Pancreas (tissue), 10 donors: ENCODE results near the gene CLEC4G. TPM values are rescaled to one million over a fixed set of nuclear protein-coding genes. Genes with fewer than 3 reads are reported as not detected.
A peak's percentile ranks its signal among the peaks of the same experiment; 100 is the strongest.

Experiments
- ATAC-seq, 4 donors: fragments of 200-7000 bp; cut with Tn5 transposase; one replicate each; pipeline versions ENCODE4 v1.8.0 to v1.9.1; 2020; ENCODE audit warnings: mild to moderate bottlenecking in 4 of 4, moderate library complexity in 4 of 4
- DNase-seq, 6 donors: peaks; one replicate each; pipeline ENCODE4 v3.0.0-alpha.2; 2020
- FAIRE-seq: peaks from 2 replicates; lab custom pipeline; 2012; peaks lifted over from hg19 to GRCh38; lab: Jason Lieb, UNC
- H3K27ac ChIP-seq, 4 donors: fragments of 200-600 bp; sonication (generic); 1 replicate in 3 of 4; 2 replicates in 1 of 4; pipeline versions ENCODE4 v1.5.0 to v1.8.0; 2020
- H3K27me3 ChIP-seq, 4 donors: fragments of 200-600 bp; one replicate each; pipeline ENCODE4 v1.8.0; 2021
- H3K36me3 ChIP-seq, 3 donors: fragments of 200-600 bp; sonication (generic) in 1 of 3; one replicate each; pipeline versions ENCODE4 v1.5.0 to v1.8.0; 2020 to 2021
- H3K4me1 ChIP-seq, 3 donors: fragments of 200-600 bp; one replicate each; pipeline ENCODE4 v1.8.0; 2021
- H3K4me3 ChIP-seq, 4 donors: fragments of 200-600 bp; sonication (generic) in 2 of 4; one replicate each; pipeline versions ENCODE4 v1.5.0 to v1.8.0; 2020 to 2021
- H3K9me3 ChIP-seq, 4 donors: fragments of 200-600 bp; one replicate each; pipeline ENCODE4 v1.8.0; 2021
- WGBS, 2 donors: extraction: QIAGEN DNeasy Blood & Tissue Kit; methylation state at CpG; one replicate each; pipeline ENCODE4 v1.1.7; 2013; 5-methylcytosine and 5-hydroxymethylcytosine counted together
- intact Hi-C, 3 donors: fragments of 100-400 bp; cut with DNase I; formaldehyde crosslinking; loops; one replicate each; pipeline versions ENCODE4 v1.11.1 to v1.14.2; 2022
- polyA plus RNA-seq, 2 donors: library from polyadenylated mRNA; stranded (reverse); fragments of 200-250 nt; gene quantifications; one replicate each; pipeline ENCODE4 v1.2.3, GENCODE V29; 2013
- total RNA-seq, 6 donors: library from RNA; stranded (reverse); fragmentation: NEBNext Ultra II Directional in 4 of 6; extraction: Animal tissue kit (Norgen Biotek cat#: 25700) in 4 of 6; gene quantifications; one replicate each; pipeline versions ENCODE4 v1.2.1 to v1.2.4, GENCODE V29; 2021 to 2023
- TF ChIP-seq, protein P1 (sequence below), 4 donors: fragments of 200-600 bp; sonication (generic) in 3 of 4; IDR thresholded peaks; one replicate each; pipeline versions ENCODE4 v1.5.0 to v1.8.0; 2021; ENCODE audit warnings: antibody characterized with exemption in 4 of 4
- donor health status: healthy with polysubstance abuse.
- donor health status: DM: no; HTN: no; CAD: no; lungs with moderate emphysema.
- donor health status: DM: no; HTN: no; CAD: no.
- donor health status: control.
- donor health status: control.
- donor health status: Bipolar disorder and iron deficiency.
- donor health status: DM: yes; HTN: yes; CAD: no.
- donor health status: DM: no; HTN: no; CAD: no.
- donor health status: DM: no; HTN: no; CAD: no.
- donor health status: DM: yes; HTN: yes; CAD: no.

The CLEC4G gene
- total and polyA plus RNA-seq, 8 donors: 0.09 to 1.1 (median 0.68) TPM; not detected in 3

DNA sequence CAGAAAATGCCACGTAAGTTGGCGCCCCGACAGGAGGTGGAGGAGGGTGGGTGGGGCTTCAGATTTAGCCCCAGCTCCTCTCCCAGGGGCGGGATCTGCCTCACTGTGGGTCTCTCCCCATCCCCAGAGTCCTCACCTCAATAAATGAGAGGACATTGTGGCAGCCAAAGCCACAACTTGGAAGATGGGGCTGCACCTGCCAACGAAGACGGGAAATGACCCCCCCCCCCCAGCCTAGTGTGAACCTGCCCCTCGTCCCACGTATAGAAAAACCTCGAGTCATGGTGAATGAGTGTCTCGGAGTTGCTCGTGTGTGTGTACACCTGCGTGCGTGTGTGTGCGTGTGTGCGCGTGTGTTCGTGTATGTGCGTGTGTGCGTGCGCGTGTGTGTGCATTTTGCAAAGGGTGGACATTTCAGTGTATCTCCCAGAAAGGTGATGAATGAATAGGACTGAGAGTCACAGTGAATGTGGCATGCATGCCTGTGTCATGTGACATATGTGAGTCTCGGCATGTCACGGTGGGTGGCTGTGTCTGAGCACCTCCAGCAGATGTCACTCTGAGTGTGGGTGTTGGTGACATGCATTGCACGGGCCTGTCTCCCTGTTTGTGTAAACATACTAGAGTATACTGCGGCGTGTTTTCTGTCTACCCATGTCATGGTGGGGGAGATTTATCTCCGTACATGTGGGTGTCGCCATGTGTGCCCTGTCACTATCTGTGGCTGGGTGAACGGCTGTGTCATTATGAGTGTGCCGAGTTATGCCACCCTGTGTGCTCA is 52.7 kb downstream of the CLEC4G start:
- 28% methylated on average over 30 of the region's 30 CpGs for WGBS, 2 donors
- Histone ChIP-seq H3K36me3 (peaks cover 0 to 3% (median 0%) of the 10 kb centered on the region in 3 donors), H3K4me1 (peaks cover 0 to 3% (median 0%) of the 10 kb centered on the region in 3 donors), H3K27ac (no peak overlapping the region), H3K4me3 (no peak overlapping the region), H3K27me3 (no peaks in the 10 kb centered on the region), H3K9me3 (no peaks in the 10 kb centered on the region)
- ATAC-seq (peak in 1 of 4 donors; percentile 1), DNase-seq (no peak), FAIRE-seq (no peak)
- TF ChIP-seq, protein P1, sequence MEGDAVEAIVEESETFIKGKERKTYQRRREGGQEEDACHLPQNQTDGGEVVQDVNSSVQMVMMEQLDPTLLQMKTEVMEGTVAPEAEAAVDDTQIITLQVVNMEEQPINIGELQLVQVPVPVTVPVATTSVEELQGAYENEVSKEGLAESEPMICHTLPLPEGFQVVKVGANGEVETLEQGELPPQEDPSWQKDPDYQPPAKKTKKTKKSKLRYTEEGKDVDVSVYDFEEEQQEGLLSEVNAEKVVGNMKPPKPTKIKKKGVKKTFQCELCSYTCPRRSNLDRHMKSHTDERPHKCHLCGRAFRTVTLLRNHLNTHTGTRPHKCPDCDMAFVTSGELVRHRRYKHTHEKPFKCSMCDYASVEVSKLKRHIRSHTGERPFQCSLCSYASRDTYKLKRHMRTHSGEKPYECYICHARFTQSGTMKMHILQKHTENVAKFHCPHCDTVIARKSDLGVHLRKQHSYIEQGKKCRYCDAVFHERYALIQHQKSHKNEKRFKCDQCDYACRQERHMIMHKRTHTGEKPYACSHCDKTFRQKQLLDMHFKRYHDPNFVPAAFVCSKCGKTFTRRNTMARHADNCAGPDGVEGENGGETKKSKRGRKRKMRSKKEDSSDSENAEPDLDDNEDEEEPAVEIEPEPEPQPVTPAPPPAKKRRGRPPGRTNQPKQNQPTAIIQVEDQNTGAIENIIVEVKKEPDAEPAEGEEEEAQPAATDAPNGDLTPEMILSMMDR (IDR thresholded peaks at IDR 0.05): no peak
- intact Hi-C loops: loop anchor here in 1 of 3 donors (5.0 to 10.0 kb wide), 3 partner anchors 112 to 314 kb away; no protein-coding TSS in a partner anchor

Other genes with a start within 250 kb of the CLEC4G start
- gene PEX11G, start 243.1 kb downstream of the CLEC4G start, total RNA-seq: 1 to 10 TPM; 1.5 to 3.2 (median 2.2) TPM
- gene PEX11G, start 243.1 kb downstream of the CLEC4G start, polyA plus RNA-seq: 1 to 10 TPM; 5.9 to 6.8 TPM
- gene ZNF358, start 216.0 kb downstream of the CLEC4G start, total RNA-seq: 10 to 100 TPM; 22.6 to 33.9 (median 23.3) TPM
- 10 to 100 TPM; 35.5 to 68.8 TPM for gene ZNF358, start 216.0 kb downstream of the CLEC4G start, polyA plus RNA-seq
- 10 to 100 TPM in 2 of 6 donors, 1 to 10 TPM in 4; 6.9 to 16.8 (median 9.3) TPM for gene MCOLN1, start 209.5 kb downstream of the CLEC4G start, total RNA-seq
- 10 to 100 TPM; 33.5 to 35.4 TPM for gene MCOLN1, start 209.5 kb downstream of the CLEC4G start, polyA plus RNA-seq
- gene PNPLA6, start 196.4 kb downstream of the CLEC4G start, total RNA-seq: 10 to 100 TPM; 25.4 to 65.2 (median 32.8) TPM
- 10 to 100 TPM; 53.7 to 86.2 TPM for gene PNPLA6, start 196.4 kb downstream of the CLEC4G start, polyA plus RNA-seq
- gene CAMSAP3, start 136.2 kb downstream of the CLEC4G start, total RNA-seq: 10 to 100 TPM; 12.1 to 25.5 (median 20.6) TPM
- 10 to 100 TPM; 52.6 to 64.5 TPM for gene CAMSAP3, start 136.2 kb downstream of the CLEC4G start, polyA plus RNA-seq
- gene XAB2, start 102.6 kb downstream of the CLEC4G start, total RNA-seq: 10 to 100 TPM; 16.8 to 27.9 (median 22.5) TPM
- 10 to 100 TPM; 63.7 to 71.5 TPM for gene XAB2, start 102.6 kb downstream of the CLEC4G start, polyA plus RNA-seq
- 10 to 100 TPM; 31.6 to 56.6 (median 47.3) TPM for gene PET100, start 102.3 kb downstream of the CLEC4G start, total RNA-seq
- 10 to 100 TPM; 91.0 to 95.6 TPM for gene PET100, start 102.3 kb downstream of the CLEC4G start, polyA plus RNA-seq
- 1 to 10 TPM; 1.1 to 3.7 (median 1.8) TPM for gene PCP2, start 98.4 kb downstream of the CLEC4G start, total RNA-seq
- 10 to 100 TPM in 1 of 2 donors, 1 to 10 TPM in 1; 8.8 to 35.6 TPM for gene PCP2, start 98.4 kb downstream of the CLEC4G start, polyA plus RNA-seq
- 100 to 1,000 TPM in 1 of 6 donors, 10 to 100 TPM in 5; 45.6 to 104 (median 73.4) TPM for gene STXBP2, start 95.0 kb downstream of the CLEC4G start, total RNA-seq
- 100 to 1,000 TPM; 143 to 216 TPM for gene STXBP2, start 95.0 kb downstream of the CLEC4G start, polyA plus RNA-seq
- not detected for gene RETN, start 63.1 kb downstream of the CLEC4G start, total RNA-seq
- gene RETN, start 63.1 kb downstream of the CLEC4G start, polyA plus RNA-seq: 1 to 10 TPM; 2.2 to 5.9 TPM
- gene MCEMP1, start 55.0 kb downstream of the CLEC4G start, total RNA-seq: 1 to 10 TPM in 1 of 6 donors, under 1 TPM in 3, not detected in 2; 0.16 to 1.5 (median 0.67) TPM
- under 1 TPM; 0.19 to 0.28 TPM for gene MCEMP1, start 55.0 kb downstream of the CLEC4G start, polyA plus RNA-seq
- gene TRAPPC5, start 51.3 kb downstream of the CLEC4G start, total RNA-seq: 10 to 100 TPM; 26.7 to 49.8 (median 38.3) TPM
- 10 to 100 TPM; 53.0 to 89.9 TPM for gene TRAPPC5, start 51.3 kb downstream of the CLEC4G start, polyA plus RNA-seq
- under 1 TPM in 2 of 6 donors, not detected in 4; 0.19 to 0.51 TPM for gene FCER2, start 30.0 kb downstream of the CLEC4G start, total RNA-seq
- gene FCER2, start 30.0 kb downstream of the CLEC4G start, polyA plus RNA-seq: under 1 TPM in 1 of 2 donors, not detected in 1; 0.08 TPM
- gene CD209, start 15.4 kb upstream of the CLEC4G start, total RNA-seq: 1 to 10 TPM in 3 of 6 donors, under 1 TPM in 3; 0.23 to 7.0 (median 1.5) TPM
- under 1 TPM; 0.19 to 0.49 TPM for gene CD209, start 15.4 kb upstream of the CLEC4G start, polyA plus RNA-seq
- gene CLEC4M, start 31.1 kb upstream of the CLEC4G start, total RNA-seq: not detected
- not detected for gene CLEC4M, start 31.1 kb upstream of the CLEC4G start, polyA plus RNA-seq
- 1 to 10 TPM; 3.0 to 5.2 (median 4.6) TPM for gene EVI5L, start 98.1 kb upstream of the CLEC4G start, total RNA-seq
- gene EVI5L, start 98.1 kb upstream of the CLEC4G start, polyA plus RNA-seq: 1 to 10 TPM; 7.6 to 9.1 TPM
- gene PRR36, start 142.3 kb upstream of the CLEC4G start, total RNA-seq: 1 to 10 TPM; 1.6 to 2.1 (median 1.8) TPM
- 1 to 10 TPM; 2.8 to 3.1 TPM for gene PRR36, start 142.3 kb upstream of the CLEC4G start, polyA plus RNA-seq
- 1 to 10 TPM; 4.6 to 6.1 (median 5.0) TPM for gene LRRC8E, start 156.4 kb upstream of the CLEC4G start, total RNA-seq
- gene LRRC8E, start 156.4 kb upstream of the CLEC4G start, polyA plus RNA-seq: 1 to 10 TPM; 2.6 to 3.2 TPM
- gene MAP2K7, start 171.8 kb upstream of the CLEC4G start, total RNA-seq: 10 to 100 TPM; 13.9 to 21.0 (median 16.1) TPM
- 10 to 100 TPM; 21.6 to 45.3 TPM for gene MAP2K7, start 171.8 kb upstream of the CLEC4G start, polyA plus RNA-seq
- 1 to 10 TPM in 1 of 6 donors, under 1 TPM in 4, not detected in 1; 0.16 to 1.1 (median 0.52) TPM for gene TGFBR3L, start 182.7 kb upstream of the CLEC4G start, total RNA-seq
- 1 to 10 TPM in 1 of 2 donors, not detected in 1; 2.2 TPM for gene TGFBR3L, start 182.7 kb upstream of the CLEC4G start, polyA plus RNA-seq
- 10 to 100 TPM in 1 of 6 donors, 1 to 10 TPM in 5; 4.9 to 11.3 (median 6.7) TPM for gene SNAPC2, start 188.2 kb upstream of the CLEC4G start, total RNA-seq
- 10 to 100 TPM; 10.6 to 12.0 TPM for gene SNAPC2, start 188.2 kb upstream of the CLEC4G start, polyA plus RNA-seq
- gene CTXN1, start 194.0 kb upstream of the CLEC4G start, total RNA-seq: 1 to 10 TPM in 4 of 6 donors, under 1 TPM in 2; 0.67 to 5.1 (median 1.5) TPM
- gene CTXN1, start 194.0 kb upstream of the CLEC4G start, polyA plus RNA-seq: 1 to 10 TPM; 1.7 to 2.3 TPM
- 10 to 100 TPM; 19.8 to 51.4 (median 24.7) TPM for gene TIMM44, start 211.6 kb upstream of the CLEC4G start, total RNA-seq
- 10 to 100 TPM; 78.0 to 83.1 TPM for gene TIMM44, start 211.6 kb upstream of the CLEC4G start, polyA plus RNA-seq